WERI-Rb-1 (cell line): ENCODE data around the gene TIGD1.

Experiments
- DNase-seq: peaks from one replicate; pipeline ENCODE4 v3.0.0-alpha.2; 2020
- H3K27ac ChIP-seq: fragments of 250-450 bp; sonication (Bioruptor Pico); 2 replicates; pipeline ENCODE4 v1.5.1; 2020; ENCODE audit warnings: mild to moderate bottlenecking, moderate library complexity
- H3K27me3 ChIP-seq: fragments of 250-450 bp; sonication (Bioruptor Pico); 2 replicates; pipeline ENCODE4 v1.5.1; 2021; ENCODE audit warnings: mild to moderate bottlenecking, low read depth, moderate library complexity; ENCODE audit not compliant: insufficient read depth, severe bottlenecking
- H3K36me3 ChIP-seq: fragments of 250-450 bp; sonication (Bioruptor Pico); 2 replicates; pipeline ENCODE4 v1.5.1; 2020; ENCODE audit warnings: mild to moderate bottlenecking, moderate library complexity
- H3K4me3 ChIP-seq: 2 replicates; pipeline ENCODE4 v1.5.1; 2011; ENCODE audit warnings: low read depth, mild to moderate bottlenecking, control low read depth, low read length
- H3K9me3 ChIP-seq: fragments of 250-450 bp; sonication (Bioruptor Pico); 2 replicates; pipeline ENCODE4 v1.5.1; 2021; ENCODE audit warnings: mild to moderate bottlenecking, moderate library complexity; ENCODE audit not compliant: severe bottlenecking
- CTCF ChIP-seq: IDR thresholded peaks from 2 replicates; pipeline ENCODE4 v1.5.1; 2011; ENCODE audit warnings: low read depth, mild to moderate bottlenecking, control low read depth, inconsistent platforms, low read length

TIGD1 gene

DNA sequence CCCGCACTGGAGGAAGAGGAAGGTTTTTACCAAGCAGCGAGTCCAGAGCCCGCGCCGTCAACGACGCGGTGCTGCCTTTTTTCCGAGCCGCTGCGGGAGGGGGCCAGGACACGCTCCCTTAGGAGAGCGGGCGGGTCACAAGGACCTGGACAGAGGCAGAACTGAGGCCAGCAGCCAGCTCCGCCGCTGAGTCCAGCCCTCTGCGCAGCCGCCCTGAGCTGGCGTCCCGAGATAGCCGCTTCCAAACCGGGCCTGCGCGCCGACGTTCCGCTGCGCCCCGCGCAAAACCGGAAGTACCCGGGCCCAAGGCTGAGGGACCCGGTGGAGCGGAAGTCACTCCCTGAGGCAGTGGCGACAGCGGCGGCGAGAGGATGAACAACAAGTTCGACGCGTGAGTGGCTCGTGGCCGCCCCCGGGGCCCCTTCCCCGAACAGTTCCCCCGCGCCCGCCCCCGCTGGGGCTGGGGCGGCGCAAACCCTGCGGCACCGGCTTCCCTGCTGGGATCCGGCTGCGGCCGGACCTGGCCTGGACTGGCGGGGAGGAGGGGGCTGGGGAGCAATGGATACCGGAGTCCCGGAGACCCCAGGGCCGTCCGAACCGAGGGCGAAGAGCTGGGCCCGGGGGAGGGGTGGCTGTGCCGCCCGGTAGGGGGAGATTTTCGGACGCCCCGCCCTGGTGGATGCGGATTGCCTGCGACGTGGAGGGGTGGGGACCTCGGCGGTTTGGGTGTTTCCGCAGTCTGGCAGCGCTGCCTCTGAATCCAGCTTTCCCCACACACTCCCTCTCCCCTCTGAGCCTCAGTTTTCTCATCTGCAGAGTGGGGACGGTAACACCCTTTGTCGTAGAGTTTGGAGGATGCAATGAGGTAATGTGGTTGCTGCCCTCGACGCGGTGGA lies at the start of gene TIGD1, which contains the start of gene EIF4E2:
Gene TIGD1, minus strand, starts transcription at position 204 of the 896 bp plus-strand sequence. CDS start 675 bp downstream, outside the sequence.
Gene EIF4E2, plus strand, starts transcription at position 336 of the 896 bp plus-strand sequence. Its CDS starts 36 bp downstream, at position 372.
- Histone ChIP-seq H3K4me3 (peak within 1 kb of the TSS; percentile 80), H3K9me3 (peaks cover 3% of the 10 kb centered on the region), H3K36me3 (peaks cover 49% of the 10 kb centered on the region), H3K27ac (peak within 1 kb of the TSS; percentile 87), H3K27me3 (no peaks in the 10 kb centered on the region)
- TF ChIP-seq CTCF = peak; percentile 30
- DNase-seq = peak; percentile 96

GRCh38 chr2:232598293-232598692 lies 47.9 kb upstream of the TIGD1 start:
- H3K4me3 ChIP-seq = no peak overlapping the region
- no peak overlapping the region for H3K27ac ChIP-seq
- H3K9me3 ChIP-seq = no peaks in the 10 kb centered on the region
- no peaks in the 10 kb centered on the region for H3K27me3 ChIP-seq
- H3K36me3 ChIP-seq = no peaks in the 10 kb centered on the region
- DNase-seq = no peak
- TF ChIP-seq CTCF = no peak

DNA sequence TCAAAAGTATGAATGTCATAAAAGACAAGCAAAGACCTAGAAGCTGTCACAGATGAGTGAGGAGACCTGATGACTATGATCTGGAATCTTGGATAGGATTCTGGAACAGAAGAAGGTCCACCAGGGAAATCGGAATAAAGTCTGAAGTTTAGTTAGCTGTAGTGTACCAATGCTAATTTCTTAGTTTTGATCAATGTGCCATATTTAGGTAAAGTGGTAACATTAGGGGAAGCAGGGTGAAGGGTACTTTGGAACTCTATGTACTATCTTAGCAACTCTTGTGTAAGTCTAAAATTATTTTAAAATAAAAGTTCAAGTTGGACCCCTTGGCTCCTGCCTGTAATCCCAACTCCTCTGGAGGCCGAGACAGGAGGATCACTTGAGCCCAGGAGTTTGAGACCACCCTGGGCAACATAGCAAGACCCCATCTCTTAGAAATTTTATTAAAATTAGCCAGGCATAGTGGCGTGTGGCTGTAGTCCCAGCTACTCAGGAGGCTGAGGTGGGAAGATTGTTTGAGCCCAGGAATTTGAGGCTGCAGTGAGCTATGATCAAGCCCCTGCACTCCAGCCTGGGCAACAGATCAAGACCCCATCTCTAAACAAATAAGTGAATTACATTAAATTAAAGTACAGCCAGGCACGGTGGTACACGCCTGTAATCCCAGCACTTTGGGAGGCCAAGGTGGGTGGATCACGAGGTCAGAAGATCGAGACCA lies 47.2 kb upstream of the TIGD1 start:
- Histone ChIP-seq H3K27ac (no peak overlapping the region), H3K4me3 (no peak overlapping the region), H3K27me3 (no peaks in the 10 kb centered on the region), H3K9me3 (no peaks in the 10 kb centered on the region), H3K36me3 (no peaks in the 10 kb centered on the region)
- no peak for TF ChIP-seq CTCF
- no peak for DNase-seq

GRCh38 chr2:232593982-232594381 lies 43.6 kb upstream of the TIGD1 start:
- DNase-seq = no peak
- Histone ChIP-seq H3K4me3 (no peak overlapping the region), H3K9me3 (no peaks in the 10 kb centered on the region), H3K36me3 (no peaks in the 10 kb centered on the region), H3K27ac (no peak overlapping the region), H3K27me3 (no peaks in the 10 kb centered on the region)
- TF ChIP-seq CTCF = no peak

DNA sequence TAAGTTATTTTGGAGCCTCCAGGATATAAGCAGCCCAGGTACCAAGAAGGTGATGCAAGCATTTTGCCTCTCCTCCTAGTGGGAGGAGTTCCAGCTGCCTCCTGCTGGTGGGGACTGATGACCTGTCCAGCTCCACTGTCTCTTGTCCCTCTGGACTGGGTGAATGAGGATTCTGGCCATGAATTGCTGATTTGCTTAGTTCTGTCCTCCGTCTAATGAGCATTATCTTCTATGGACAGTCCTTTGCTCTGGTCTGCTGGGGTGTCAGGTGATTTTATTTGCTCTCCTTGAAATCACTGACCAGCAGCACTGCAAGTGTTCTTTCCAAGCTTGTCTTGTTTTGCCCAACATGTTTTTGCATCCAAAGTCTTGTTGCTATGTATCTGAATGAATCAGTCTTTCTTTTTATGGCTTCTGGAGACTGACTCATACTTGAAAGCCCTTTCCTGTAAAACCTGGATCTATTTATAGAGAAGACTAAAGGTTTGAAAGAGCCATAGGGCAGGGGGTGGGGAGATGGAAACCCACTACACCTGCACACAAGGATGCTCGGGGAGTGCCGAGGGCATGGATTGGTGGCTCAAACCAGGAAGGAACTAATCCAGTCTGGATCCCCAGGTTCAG lies 42.5 kb upstream of the TIGD1 start:
- Histone ChIP-seq H3K27ac (no peak overlapping the region), H3K9me3 (no peaks in the 10 kb centered on the region), H3K27me3 (no peaks in the 10 kb centered on the region), H3K4me3 (no peak overlapping the region), H3K36me3 (no peaks in the 10 kb centered on the region)
- TF ChIP-seq CTCF = peak; percentile 33
- no peak for DNase-seq
